ENCODE measurements around the gene LHPP.
A peak's percentile ranks its signal among the peaks of the same experiment; 100 is the strongest.
"Not testable (repeated sequence)": the region's sequence is repeated elsewhere in the genome, so short reads cannot be mapped to it uniquely, and the experiment has no call there.

The LHPP gene

GRCh38 chr10:124576526-124577420 is 115.2 kb downstream of the LHPP start:
- no peak for DNase-seq

- no peak for DNase-seq
These were observed 116.0 kb downstream of the LHPP start for GRCh38 chr10:124577651-124578050.

- no peak for DNase-seq
These were observed 116.8 kb downstream of the LHPP start for GRCh38 chr10:124578231-124579010.

GRCh38 chr10:124579011-124579399 is 117.4 kb downstream of the LHPP start:
- DNase-seq, result no peak

DNA sequence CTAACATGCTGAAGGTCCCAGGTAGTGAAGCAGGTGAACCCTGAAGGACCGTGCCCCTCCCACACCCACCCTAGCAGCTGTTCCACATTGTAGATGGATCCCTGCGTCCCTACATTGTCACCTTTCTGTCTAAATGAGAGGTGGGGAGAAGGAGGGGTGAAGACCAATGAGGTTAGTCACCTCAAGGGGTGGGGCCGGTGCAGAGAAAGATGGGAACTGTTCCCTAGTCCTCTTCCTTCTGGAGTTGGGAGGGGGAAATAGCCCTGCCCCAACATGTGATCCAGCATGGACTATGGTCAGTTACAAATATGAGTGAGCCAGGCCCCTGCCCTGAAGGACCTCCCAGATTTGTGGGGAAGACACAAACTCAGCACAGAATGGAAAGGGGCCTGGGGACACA is 124.5 kb downstream of the LHPP start:
- no peak for DNase-seq

GRCh38 chr10:124587811-124588211 is 126.2 kb downstream of the LHPP start:
- DNase-seq, result no peak

DNA sequence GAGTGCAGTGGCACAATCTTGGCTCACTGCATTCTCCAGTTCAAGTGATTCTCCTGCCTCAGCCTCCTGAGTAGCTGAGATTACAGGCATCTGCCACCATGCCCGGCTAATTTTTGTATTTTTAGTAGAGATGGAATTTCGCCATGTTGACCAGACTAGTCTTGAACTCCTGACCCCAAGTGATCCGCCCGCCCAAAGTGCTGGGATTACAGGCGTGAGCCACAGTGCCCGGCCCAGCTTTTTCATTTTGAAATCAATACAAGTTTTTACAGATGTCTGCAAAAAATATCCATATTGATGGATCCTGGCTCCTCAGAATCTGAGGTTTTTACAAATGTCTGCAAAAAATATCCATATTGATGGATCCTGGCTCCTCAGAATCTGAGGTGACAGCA is 126.7 kb downstream of the LHPP start:
- DNase-seq, result not testable (repeated sequence)

DNA sequence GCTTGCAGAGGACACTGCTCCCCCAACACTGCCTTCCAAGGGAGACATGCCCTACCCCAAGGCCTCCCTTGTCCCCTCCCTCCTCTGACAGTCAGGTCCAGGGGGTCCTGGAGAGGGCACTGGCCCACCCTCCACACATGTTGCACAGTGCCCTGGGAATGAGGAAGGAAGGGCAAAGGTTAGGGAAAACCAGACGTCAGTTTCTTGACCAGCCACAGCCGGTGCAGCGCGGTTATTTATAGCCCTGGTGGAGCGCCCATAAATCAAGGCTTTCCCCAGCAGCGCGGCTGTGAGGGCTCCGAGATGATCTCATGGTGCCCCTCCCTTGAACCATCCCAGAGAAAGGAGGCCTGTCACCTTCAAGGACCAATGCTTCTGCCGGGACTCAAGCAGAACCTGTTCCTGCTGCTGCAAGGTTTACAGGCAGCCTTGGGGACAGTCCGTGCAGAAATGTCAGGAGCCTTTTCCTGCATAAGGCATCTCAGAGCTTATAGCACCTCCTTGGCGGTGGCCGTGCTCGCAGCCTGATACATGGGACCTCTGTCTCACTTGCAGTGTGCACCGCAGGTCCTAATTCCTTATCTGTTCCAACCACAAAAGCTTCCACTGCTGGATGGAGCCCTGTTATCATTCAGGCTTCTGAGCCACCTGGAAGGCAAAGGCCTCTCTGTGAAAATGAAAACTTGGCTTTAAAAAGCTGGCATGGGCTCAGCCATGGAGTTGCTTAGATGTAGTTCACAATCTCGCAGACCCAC is 127.3 kb downstream of the LHPP start:
- DNase-seq, result peak; percentile 34

- DNase-seq, result no peak
These were observed 127.9 kb downstream of the LHPP start for GRCh38 chr10:124589491-124590041.

- no peak for DNase-seq
These were observed 128.8 kb downstream of the LHPP start for GRCh38 chr10:124590216-124591122.

GRCh38 chr10:124591123-124591495 is 129.5 kb downstream of the LHPP start:
- DNase-seq, result no peak

DNA sequence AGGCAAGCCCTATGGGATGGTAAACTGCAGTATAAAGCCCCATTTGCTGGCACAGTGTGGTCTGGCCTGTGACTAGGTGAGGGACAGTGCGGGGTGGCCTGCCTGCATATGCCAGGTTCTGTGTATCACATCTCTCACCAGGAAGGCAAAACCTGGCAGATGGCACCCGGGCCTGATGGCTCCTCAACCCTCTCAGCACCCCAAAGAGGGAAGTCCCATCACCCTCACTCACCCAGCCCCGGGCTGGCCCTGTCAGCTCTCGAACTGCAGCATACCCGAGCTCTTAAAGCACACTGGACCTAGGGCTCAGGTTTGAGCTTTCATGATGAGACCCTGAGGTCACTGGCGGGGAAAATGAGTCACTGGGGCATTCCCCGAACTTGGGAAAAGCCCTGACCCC is 130.5 kb downstream of the LHPP start:
- no peak for DNase-seq

DNA sequence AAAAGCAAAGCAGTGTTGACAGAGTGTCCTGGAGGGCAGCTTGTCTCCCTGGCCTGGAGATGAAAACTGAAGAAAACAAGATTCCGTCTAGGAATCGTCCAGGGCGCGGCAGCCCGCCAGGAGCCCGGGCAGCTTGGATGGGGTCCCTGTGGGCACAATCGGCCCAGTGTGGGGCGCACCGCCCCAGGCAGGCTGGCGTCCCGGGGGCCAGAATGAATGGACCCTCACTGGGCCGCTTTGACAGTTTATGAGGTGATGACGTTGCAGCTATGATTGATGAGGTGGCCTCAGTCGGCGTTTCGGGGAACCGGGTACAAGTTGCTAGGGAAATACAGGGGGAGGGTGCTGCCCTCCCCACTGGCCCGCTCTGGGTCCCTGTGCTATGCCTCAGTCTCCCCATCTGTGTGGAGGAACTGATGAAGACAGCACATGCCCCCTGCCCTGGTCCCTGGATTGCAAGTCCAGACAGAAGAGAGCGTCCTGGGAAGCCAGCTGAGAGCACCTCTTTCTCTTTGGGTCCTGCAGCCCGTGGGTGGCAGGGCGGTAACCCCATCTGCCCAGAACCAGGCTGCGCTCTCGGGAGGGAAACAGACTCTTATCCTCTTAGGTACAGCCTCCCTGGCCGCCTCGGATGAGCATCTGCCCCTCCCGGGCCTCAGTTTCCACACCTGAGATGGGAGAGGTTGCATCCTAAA is 131.3 kb downstream of the LHPP start:
- DNase-seq, result no peak

DNA sequence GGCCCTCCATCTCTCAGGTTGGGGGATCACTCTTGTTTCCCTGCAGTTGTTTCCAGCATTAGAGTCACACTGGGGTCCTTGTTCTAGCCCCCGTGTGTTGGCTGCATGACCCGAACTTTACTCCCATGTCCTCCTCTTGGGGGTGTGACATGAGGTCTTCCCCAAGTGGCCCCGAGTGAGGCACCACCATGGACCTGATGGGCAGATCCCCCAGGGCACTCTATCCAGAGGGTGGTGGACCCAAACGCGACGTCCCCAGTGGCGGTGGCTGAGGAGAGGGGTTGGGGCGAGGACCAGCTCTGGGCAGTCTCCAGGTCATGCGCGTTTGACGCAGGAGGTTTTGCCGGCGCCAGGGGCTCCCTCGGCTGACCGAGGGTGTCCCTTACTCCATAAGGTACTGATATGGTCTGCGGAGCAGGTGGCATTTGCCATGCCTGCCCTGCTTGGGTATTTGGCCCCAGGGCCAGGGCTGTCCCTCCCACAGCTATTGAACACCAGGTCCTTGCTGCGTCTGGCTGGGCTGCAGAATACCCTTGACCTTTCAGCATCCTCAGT is 131.9 kb downstream of the LHPP start:
- DNase-seq, result no peak

GRCh38 chr10:124594240-124594639 is 132.6 kb downstream of the LHPP start:
- DNase-seq, result no peak

GRCh38 chr10:124595143-124595883 is 133.7 kb downstream of the LHPP start:
- no peak for DNase-seq

DNA sequence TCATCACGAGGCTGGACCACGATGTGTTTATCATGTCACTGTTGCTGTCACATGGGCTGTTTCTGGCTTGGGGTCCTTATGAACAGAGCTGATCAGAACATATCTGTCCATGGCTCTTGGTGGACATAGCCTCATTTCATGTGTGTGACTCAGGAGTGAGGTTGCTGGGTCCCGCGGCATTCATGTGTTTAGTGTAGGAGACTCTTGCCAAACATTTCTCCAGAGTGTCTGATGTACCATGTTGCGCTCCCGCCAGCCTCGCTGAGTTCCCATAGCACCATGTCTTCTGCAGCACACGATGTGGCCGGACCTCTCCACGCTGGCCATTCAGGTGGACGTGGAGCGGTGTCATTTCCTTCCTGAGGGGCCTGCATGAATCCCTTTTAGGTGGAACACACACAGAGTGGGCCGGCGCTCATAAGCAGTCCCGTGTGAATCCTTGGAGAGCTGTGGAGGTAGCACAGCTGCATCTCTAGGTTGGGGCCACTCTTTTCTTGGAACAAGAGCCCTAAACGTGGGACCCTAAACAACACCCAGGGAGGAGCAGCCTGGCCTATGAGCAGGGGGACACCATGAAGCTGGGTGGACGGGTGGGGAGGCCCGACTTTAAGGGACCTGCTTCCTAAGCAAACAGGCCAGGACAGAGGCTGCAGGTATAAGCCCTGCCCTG is 134.6 kb downstream of the LHPP start:
- DNase-seq, result no peak

DNA sequence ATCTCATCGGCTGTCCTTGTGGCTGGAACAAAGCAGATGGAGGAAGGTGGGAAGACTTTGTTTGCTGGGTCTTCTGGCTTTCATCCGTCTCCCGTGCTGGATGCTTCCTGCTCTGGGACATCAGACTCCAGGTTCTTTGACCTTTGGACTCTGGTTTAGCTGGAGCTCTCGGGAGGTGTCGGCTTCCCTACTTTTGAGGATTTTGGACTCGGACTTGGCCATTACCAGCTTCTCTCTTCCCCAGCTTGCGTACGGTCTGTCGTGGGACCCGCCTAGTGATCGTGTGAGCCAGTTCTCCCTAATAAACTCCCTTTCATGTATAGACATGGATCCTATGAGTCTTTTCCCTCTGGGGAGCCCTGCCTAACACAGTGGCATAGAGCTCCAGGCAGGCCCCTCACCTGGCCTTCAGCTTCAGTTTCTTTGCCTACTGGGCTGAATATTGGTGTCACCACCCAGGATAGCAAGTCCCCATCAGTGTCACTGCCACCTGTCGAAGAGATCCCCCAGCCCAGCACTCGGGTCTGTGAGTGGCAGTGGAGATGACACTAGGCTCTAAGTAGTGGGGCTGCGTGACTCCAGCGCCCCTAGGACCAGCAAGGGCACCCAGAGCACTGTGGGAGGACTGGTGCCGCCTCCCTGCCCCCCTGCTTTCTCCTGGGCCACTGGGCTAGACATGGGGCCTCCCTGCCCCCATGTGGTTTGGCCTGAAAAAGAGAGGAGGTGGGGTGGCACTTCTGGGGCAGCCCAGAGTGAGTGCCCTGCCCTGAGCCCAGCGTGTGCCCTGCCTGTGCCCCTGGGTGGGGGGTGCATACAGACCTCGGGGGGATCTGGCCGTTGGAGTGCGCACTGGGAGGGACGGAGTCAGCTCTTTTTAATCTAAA is 135.6 kb downstream of the LHPP start:
- no peak for DNase-seq

DNA sequence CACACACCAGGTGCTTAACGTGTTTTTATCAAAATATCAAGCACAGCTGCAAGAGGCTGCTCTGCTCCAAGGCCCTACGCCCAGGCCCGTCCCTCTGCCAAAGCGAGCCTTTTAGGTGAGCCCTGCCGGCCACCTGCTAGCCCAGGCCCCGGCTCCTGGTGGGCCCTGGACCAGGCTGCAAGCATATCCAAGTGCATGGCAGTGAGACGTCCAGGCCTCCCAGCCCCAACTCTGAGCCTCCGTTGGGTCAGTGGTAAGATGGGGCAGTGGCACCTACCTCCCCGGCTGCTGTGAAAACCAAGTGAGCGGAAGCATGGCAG is 136.2 kb downstream of the LHPP start:
- DNase-seq, result no peak
